HepG2 (cell line): ENCODE measurements around the gene AJUBA. TPM values are rescaled to one million over a fixed set of nuclear protein-coding genes. Genes with fewer than 3 reads are reported as not detected.

Experiments used
- FOXP1 ChIP-seq, 2 experiments: fragments of 450-650 bp in 1 of 2; IDR thresholded peaks; 2 replicates each; pipeline ENCODE4 v1.6.1; 2017 to 2018; ENCODE audit warnings: antibody characterized with exemption in 1 of 2
- JARID2 ChIP-seq: sonication (generic); formaldehyde crosslinking; IDR thresholded peaks from 2 replicates; pipeline ENCODE4 v1.8.1; 2023; ENCODE audit warnings: missing genetic modification reagents, inconsistent platforms; ENCODE audit not compliant: insufficient replicate concordance
- RFX3 ChIP-seq: IDR thresholded peaks from 2 replicates; pipeline ENCODE4 v1.6.1; 2016; ENCODE audit warnings: missing biosample characterization, missing genetic modification reagents
- STAG1 ChIP-seq: sonication (generic); formaldehyde crosslinking; IDR thresholded peaks from 2 replicates; pipeline ENCODE4 v1.4.0; 2020; ENCODE audit warnings: missing genetic modification reagents
- ZFP1 ChIP-seq: IDR thresholded peaks from 2 replicates; pipeline ENCODE4 v1.6.1; 2016
- ZNF614 ChIP-seq: IDR thresholded peaks from 2 replicates; pipeline ENCODE4 v1.6.1; 2018; ENCODE audit warnings: missing biosample characterization, missing genetic modification reagents, inconsistent platforms, borderline replicate concordance
- ZNF616 ChIP-seq: sonication (generic); formaldehyde crosslinking; IDR thresholded peaks from 2 replicates; pipeline ENCODE4 v1.5.0; 2020; ENCODE audit warnings: low read depth, mild to moderate bottlenecking, missing genetic modification reagents
- ZNF670 ChIP-seq: sonication (generic); formaldehyde crosslinking; IDR thresholded peaks from 2 replicates; pipeline ENCODE4 v1.8.0; 2022; ENCODE audit warnings: mild to moderate bottlenecking, missing genetic modification reagents, borderline replicate concordance
- ZSCAN30 ChIP-seq: sonication (generic); formaldehyde crosslinking; IDR thresholded peaks from 2 replicates; pipeline ENCODE4 v1.5.0; 2020; ENCODE audit warnings: mild to moderate bottlenecking, missing genetic modification reagents
- polyA plus RNA-seq, 8 experiments: library from polyadenylated mRNA; depleted of rRNA in 3 of 8; stranded (reverse) in 7 of 8; unstranded in 1 of 8; fragments of >200 nt; fragmentation: Illumina TruSeq in 4 of 8; extraction: Trizol in 4 of 8; gene quantifications; 2 replicates each; pipeline versions ENCODE4 v1.2.1 to v1.2.3, GENCODE V29; 2011 to 2016; ENCODE audit warnings: low read depth in 4 of 8, missing spikeins in 1 of 8, mixed read lengths in 1 of 8; ENCODE audit not compliant: insufficient read depth in 1 of 8
- total RNA-seq, 5 experiments: library from RNA; depleted of rRNA; stranded (reverse); fragments of >200 nt; fragmentation: Illumina TruSeq; extraction: Trizol; gene quantifications; 2 replicates each; pipeline ENCODE4 v1.2.3, GENCODE V29; 2016; ENCODE audit warnings: low read depth in 1 of 5
- TF ChIP-seq, protein P1 (sequence below): sonication (generic); formaldehyde crosslinking; IDR thresholded peaks from 2 replicates; pipeline ENCODE4 v1.5.1; 2020; ENCODE audit warnings: mild to moderate bottlenecking, missing genetic modification reagents
- TF ChIP-seq, protein P2 (sequence below): sonication (generic); formaldehyde crosslinking; IDR thresholded peaks from 2 replicates; pipeline ENCODE4 v1.9.0; 2022; ENCODE audit warnings: low read depth, missing genetic modification reagents
- TF ChIP-seq, protein P3 (sequence below): IDR thresholded peaks from 2 replicates; pipeline ENCODE4 v1.6.1; 2016; ENCODE audit warnings: low read depth
- TF ChIP-seq, protein P4 (sequence below): sonication (generic); formaldehyde crosslinking; IDR thresholded peaks from 2 replicates; pipeline ENCODE4 v1.5.0; 2020; ENCODE audit warnings: mild to moderate bottlenecking, missing genetic modification reagents, borderline replicate concordance
- TF ChIP-seq, protein P5 (sequence below): IDR thresholded peaks from 2 replicates; pipeline ENCODE4 v1.4.0; 2020; ENCODE audit warnings: mild to moderate bottlenecking, missing genetic modification reagents
- TF ChIP-seq, protein P6 (sequence below): sonication (generic); formaldehyde crosslinking; IDR thresholded peaks from 2 replicates; pipeline ENCODE4 v1.5.0; 2020; ENCODE audit warnings: missing genetic modification reagents

The AJUBA gene
- total and polyA plus RNA-seq, 2 of the 13 experiments (the other 11 are each of a cell fraction or from before 2014, with no cell fraction given): 157 to 241 TPM

DNA sequence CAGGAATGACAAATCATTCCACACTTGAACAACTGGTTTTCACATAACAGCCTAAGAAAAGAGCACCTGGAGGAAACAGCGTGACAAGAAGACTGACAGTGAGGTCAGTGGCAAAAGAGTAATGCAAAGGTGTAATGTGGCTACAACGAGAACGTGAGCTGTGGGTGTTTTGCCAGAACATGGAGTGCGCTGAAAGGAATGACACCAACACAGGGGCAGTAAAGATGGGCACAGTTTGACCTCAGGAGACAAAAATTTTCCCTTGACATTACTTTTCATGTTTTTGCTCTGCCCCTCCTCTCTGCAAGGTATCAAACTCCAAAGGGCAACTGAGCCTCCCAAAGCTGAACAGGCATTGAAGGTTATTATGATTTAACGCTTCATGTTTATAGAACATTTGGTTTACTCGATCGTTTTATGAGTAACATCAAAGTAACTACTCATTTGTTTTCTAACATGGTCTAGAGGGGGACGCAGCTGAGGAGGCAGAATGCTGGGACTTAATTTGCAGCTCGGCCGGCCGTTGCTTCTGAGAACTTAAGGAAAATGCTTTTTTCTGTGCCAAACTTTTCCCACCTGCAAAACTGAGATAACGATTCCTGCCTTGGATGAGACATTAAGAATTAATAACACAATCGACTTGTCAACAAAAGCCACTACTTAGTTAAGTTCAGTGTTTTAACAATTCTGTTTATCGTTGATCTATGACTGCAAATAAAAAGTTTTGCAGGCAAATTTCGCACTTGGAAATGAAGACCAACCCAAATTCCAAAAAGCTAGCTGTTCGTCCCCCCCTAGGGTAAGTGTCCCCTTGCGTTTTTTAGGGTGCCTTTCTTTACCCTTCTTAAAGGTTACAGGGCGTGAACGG is 26.4 kb downstream of the AJUBA start (continued):
- TF ChIP-seq, protein P1, sequence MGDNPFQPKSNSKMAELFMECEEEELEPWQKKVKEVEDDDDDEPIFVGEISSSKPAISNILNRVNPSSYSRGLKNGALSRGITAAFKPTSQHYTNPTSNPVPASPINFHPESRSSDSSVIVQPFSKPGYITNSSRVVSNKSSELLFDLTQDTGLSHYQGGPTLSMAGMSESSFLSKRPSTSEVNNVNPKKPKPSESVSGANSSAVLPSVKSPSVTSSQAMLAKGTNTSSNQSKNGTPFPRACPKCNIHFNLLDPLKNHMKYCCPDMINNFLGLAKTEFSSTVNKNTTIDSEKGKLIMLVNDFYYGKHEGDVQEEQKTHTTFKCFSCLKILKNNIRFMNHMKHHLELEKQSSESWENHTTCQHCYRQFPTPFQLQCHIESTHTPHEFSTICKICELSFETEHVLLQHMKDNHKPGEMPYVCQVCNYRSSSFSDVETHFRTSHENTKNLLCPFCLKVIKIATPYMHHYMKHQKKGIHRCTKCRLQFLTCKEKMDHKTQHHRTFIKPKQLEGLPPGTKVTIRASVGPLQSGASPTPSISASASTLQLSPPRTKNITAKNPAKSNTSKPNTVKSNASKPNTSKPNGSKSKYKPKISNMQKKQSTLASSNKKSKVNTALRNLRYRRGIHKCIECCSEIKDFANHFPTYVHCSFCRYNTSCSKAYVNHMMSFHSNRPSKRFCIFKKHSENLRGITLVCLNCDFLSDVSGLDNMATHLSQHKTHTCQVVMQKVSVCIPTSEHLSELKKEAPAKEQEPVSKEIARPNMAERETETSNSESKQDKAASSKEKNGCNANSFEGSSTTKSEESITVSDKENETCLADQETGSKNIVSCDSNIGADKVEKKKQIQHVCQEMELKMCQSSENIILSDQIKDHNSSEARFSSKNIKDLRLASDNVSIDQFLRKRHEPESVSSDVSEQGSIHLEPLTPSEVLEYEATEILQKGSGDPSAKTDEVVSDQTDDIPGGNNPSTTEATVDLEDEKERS (CRISPR knock-in tag): no peak
- TF ChIP-seq ZNF616 (no peak), ZNF614 (CRISPR knock-in tag) (peak; percentile 22; the same call in 1 of the 2 replicates), ZFP1 (CRISPR knock-in tag) (no peak), ZSCAN30 (CRISPR knock-in tag) (peak; percentile 12; the same call in 1 of the 2 replicates), FOXP1 (IDR thresholded peaks at IDR 0.05) (no peak), FOXP1 (CRISPR knock-in tag; IDR thresholded peaks at IDR 0.05) (no peak), RFX3 (CRISPR knock-in tag) (no peak), ZNF670 (CRISPR knock-in tag) (no peak), STAG1 (CRISPR knock-in tag) (no peak), JARID2 (no peak)
- TF ChIP-seq, protein P2, sequence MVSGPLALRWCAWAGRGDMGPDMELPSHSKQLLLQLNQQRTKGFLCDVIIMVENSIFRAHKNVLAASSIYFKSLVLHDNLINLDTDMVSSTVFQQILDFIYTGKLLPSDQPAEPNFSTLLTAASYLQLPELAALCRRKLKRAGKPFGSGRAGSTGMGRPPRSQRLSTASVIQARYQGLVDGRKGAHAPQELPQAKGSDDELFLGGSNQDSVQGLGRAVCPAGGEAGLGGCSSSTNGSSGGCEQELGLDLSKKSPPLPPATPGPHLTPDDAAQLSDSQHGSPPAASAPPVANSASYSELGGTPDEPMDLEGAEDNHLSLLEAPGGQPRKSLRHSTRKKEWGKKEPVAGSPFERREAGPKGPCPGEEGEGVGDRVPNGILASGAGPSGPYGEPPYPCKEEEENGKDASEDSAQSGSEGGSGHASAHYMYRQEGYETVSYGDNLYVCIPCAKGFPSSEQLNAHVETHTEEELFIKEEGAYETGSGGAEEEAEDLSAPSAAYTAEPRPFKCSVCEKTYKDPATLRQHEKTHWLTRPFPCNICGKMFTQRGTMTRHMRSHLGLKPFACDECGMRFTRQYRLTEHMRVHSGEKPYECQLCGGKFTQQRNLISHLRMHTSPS (CRISPR knock-in tag): no peak
- TF ChIP-seq, protein P3, sequence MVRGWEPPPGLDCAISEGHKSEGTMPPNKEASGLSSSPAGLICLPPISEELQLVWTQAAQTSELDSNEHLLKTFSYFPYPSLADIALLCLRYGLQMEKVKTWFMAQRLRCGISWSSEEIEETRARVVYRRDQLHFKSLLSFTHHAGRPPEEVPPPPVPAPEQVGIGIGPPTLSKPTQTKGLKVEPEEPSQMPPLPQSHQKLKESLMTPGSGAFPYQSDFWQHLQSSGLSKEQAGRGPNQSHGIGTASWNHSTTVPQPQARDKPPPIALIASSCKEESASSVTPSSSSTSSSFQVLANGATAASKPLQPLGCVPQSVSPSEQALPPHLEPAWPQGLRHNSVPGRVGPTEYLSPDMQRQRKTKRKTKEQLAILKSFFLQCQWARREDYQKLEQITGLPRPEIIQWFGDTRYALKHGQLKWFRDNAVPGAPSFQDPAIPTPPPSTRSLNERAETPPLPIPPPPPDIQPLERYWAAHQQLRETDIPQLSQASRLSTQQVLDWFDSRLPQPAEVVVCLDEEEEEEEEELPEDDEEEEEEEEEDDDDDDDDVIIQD (CRISPR knock-in tag): no peak
- TF ChIP-seq, protein P4, sequence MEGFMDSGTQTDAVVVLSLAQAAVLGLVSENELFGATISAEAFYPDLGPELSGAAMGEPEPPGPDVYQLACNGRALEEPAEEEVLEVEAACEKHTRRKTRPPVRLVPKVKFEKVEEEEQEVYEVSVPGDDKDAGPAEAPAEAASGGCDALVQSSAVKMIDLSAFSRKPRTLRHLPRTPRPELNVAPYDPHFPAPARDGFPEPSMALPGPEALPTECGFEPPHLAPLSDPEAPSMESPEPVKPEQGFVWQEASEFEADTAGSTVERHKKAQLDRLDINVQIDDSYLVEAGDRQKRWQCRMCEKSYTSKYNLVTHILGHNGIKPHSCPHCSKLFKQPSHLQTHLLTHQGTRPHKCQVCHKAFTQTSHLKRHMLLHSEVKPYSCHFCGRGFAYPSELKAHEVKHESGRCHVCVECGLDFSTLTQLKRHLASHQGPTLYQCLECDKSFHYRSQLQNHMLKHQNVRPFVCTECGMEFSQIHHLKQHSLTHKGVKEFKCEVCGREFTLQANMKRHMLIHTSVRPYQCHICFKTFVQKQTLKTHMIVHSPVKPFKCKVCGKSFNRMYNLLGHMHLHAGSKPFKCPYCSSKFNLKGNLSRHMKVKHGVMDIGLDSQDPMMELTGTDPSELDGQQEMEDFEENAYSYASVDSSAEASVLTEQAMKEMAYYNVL (CRISPR knock-in tag): no peak
- TF ChIP-seq, protein P5, sequence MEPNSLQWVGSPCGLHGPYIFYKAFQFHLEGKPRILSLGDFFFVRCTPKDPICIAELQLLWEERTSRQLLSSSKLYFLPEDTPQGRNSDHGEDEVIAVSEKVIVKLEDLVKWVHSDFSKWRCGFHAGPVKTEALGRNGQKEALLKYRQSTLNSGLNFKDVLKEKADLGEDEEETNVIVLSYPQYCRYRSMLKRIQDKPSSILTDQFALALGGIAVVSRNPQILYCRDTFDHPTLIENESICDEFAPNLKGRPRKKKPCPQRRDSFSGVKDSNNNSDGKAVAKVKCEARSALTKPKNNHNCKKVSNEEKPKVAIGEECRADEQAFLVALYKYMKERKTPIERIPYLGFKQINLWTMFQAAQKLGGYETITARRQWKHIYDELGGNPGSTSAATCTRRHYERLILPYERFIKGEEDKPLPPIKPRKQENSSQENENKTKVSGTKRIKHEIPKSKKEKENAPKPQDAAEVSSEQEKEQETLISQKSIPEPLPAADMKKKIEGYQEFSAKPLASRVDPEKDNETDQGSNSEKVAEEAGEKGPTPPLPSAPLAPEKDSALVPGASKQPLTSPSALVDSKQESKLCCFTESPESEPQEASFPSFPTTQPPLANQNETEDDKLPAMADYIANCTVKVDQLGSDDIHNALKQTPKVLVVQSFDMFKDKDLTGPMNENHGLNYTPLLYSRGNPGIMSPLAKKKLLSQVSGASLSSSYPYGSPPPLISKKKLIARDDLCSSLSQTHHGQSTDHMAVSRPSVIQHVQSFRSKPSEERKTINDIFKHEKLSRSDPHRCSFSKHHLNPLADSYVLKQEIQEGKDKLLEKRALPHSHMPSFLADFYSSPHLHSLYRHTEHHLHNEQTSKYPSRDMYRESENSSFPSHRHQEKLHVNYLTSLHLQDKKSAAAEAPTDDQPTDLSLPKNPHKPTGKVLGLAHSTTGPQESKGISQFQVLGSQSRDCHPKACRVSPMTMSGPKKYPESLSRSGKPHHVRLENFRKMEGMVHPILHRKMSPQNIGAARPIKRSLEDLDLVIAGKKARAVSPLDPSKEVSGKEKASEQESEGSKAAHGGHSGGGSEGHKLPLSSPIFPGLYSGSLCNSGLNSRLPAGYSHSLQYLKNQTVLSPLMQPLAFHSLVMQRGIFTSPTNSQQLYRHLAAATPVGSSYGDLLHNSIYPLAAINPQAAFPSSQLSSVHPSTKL (CRISPR knock-in tag): peak; percentile 26
- TF ChIP-seq, protein P6, sequence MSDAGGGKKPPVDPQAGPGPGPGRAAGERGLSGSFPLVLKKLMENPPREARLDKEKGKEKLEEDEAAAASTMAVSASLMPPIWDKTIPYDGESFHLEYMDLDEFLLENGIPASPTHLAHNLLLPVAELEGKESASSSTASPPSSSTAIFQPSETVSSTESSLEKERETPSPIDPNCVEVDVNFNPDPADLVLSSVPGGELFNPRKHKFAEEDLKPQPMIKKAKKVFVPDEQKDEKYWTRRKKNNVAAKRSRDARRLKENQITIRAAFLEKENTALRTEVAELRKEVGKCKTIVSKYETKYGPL (CRISPR knock-in tag): no peak
